ENCODE data around the gene SYCE3.
"Not testable (repeated sequence)": the region's sequence is repeated elsewhere in the genome, so short reads cannot be mapped to it uniquely, and the experiment has no call there.

SYCE3 gene

DNA sequence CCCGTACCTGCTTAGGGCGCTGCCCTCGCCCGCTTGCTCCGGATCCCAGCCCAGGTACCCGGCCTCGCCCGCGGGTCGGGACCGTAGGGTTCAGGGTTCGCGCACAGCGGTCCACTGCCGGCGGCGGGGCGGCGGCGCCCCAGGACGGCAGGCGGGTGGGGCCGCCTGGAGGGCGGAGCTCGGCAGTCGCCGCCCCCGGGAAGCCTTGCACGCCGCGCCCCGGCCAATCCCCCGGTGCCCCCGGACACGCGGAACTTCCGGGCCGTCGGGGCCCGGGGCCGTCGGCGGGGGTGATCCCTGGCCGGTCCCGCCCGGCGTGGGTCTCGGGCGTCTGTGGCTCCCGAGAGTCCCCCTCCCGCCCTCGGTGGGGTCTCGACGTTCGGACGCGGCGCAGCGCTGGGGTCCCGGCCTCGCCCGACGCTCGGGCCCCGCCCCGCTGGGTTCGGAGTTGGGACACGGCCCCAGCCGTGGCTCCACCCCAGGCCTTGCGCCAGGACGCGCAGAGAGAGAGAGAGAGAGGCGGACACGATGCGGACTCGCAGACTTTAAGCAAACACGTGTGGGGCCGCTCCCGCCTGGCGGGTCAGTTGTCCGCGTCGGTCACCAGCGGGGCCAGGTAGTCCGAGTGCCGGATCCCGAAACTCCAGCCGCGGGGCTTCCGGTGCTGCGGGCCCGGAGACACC, 32.7 kb downstream of the SYCE3 start, which contains the start of gene TYMP:
Gene TYMP, minus strand, starts transcription at position 116 of the 683 bp plus-strand sequence. CDS start 303 bp downstream, outside the sequence.
- DNase-seq = no peak

DNA sequence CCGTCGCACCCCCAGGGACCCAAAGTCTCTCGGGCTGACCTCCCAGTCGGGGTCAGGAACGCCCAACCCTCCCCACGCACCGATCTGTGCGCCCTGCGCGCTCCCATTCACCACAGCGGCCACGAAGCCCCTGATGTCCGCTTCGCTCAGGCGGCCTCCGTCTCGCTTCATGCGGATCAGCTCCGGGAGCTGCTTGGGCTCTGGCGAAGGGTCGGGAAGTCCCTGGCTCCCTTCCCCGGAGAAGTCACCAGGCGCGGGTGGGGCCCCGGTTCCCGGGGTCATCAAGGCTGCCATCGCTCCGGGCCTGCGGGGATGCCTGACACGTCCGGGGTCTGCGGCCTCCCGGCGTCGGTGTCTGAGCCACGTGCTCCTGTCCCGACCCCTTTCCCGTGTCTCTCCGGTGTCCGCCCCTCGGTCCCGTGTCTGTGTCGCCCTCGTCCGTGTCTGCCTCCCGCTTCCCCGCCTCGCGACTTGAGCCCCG, 33.3 kb downstream of the SYCE3 start:
- peak; percentile 44 for DNase-seq

DNA sequence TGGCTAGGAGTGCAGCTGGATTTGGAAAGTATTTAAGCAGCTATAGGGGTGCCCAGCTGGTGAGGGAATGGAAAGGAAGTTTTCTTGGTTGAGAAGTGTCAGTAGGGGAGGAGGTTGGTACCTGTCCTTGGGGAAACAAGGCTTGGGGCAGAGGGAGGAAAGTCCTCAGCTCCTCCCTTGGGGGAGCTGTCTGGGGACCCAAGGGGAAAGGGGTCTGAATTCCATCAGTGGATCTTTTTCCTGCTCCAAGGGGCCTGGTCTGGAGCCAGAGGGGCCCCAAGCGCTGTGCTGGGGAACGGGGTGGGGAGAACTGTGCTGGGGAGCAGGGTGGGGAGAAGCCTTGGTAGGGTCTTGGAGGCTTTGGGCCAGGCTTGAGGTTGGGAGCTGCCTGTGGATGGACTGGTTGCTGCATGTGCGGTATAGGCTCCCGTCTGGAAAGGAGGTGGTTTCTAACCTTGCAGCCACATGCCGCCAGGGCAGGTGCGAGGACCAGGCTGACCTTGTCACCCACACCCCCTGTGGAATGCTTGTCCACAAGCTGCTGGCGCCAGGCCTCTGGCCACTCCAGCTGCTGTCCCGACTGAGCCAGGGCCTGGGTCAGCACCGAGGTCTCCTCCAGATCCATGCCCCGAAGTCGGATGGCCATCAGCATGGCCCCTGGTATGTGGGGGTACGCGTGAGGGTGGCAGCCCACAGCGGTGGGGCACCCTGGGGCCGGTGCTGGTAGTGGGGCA, 33.9 kb downstream of the SYCE3 start:
- DNase-seq = no peak

DNA sequence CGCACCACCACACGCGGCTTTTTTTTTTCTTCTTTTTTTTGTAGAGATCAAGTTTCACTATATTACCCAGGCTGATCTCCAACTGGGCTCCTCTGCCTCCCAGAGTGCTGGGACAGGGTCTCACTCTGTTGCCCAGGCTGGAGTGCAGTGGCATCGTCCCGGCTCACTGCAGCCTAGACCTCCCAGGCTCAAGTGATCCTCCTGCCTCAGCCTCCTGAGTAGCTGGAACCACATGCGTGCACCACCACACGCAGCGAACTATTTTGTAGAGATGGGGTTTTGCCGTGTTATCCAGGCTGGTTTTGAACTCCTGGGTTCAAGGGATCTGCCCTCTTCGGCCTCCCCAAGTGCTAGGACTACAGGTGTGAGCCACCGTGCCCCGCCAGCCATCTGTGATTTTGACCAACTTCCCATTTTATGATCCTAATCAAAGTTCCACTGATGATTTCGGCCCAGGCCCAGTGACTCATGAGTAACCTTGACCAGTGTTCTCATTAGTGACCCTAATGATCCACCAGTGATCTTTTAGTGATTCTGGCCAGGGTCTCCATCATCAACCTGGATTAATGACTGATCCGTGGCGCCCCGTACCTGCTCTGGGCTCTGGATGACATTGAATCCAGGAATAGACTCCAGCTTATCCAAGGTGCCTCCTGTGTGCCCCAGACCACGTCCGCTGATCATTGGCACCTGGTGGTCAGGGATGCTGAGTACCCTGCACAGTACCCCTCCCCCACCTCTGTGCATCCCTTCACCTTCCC, 34.6 kb downstream of the SYCE3 start:
- no peak for DNase-seq

DNA sequence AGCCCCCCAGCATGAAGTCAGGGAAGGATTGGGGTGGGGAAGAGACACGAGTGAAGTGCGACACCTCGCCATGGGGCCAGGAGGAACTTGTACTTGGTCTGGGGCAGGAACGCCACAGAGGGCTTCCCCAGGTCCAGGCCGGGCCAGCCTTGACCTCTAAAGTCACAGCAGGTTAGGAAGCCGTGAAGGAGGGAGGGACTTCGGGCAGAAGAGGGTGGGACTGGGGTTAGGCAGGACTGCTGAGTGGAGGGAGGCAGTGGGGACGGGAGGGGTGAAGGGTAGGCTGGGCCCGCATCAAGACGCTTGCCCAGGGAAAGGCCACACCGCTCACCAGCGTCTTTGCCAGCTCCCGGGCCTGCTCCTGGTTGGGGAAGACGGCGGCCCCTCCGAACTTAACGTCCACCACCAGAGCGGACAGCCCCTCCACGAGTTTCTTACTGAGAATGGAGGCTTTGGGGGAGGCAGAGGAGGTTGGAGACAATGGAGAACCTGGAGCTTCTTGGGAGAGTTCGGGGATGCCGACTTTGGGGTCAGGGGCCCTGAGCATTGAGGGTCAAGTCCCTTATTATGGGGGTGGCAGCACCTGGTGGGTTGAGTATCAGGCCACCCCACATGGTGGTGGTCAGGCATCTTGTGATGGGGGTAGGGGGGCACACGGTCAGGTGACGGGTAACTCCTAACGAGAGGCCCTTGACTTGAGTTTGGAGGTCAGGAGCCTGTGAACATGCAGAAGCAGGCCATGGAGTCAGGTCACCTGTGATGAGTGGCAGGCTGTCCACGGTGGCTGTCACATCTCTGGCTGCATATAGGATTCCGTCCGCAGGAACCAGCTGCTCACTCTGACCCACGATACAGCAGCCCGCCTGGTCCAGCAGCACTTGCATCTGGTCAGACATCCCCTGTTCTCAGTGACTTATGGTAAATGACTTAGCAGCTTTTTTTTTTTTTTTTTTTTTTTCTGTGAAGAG, 35.6 kb downstream of the SYCE3 start:
- peak; percentile 60 for DNase-seq

DNA sequence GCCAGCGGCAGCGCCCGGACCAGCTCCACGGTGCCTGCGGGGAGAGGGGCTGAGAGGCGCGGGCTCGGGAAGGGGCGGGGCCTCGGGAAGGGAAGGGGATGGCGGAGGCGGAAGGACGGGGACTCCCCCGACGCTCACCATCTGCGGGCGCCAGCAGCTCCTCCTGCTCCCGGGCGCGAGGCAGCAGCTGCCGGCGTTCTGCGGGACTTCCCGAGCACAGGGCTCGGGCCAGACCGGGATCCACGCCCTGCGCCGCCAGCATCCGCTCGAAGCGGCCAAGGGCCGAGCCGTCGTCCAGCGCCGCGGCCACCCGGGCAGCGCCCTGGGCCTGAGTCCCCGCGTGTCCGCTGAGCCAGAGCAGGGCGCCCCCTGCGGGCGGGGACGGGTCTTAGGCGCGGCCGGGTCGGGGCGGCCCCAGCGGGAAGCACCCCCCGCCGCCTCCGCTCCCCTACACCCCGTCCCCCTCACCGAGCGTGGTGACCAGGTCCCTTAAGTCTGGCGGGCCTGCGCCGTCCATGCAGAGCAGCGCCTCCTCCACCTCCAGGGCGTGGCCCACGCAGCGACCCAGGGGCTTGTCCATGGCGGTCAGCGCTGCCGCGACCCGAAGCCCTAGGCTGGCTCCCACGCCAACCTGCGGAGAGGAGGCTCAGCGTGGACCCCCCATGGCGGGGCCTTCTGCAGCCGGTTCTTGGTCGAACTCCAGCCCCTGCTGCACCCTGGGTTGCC, 36.4 kb downstream of the SYCE3 start:
- DNase-seq = peak; percentile 88

DNA sequence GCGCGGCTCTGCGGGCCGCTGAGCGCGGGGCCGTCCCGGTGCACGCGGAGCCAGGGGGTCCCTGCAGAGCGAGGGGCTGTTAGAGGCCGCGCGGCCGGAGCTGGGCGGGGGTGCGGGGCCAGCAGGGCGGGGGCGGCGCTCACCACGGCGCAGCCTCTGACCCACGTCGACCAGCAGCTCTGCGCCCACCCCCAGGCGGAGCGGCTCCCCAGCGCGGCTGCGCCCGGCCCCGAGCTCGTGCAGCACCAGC, 36.9 kb downstream of the SYCE3 start:
- DNase-seq = no peak

DNA sequence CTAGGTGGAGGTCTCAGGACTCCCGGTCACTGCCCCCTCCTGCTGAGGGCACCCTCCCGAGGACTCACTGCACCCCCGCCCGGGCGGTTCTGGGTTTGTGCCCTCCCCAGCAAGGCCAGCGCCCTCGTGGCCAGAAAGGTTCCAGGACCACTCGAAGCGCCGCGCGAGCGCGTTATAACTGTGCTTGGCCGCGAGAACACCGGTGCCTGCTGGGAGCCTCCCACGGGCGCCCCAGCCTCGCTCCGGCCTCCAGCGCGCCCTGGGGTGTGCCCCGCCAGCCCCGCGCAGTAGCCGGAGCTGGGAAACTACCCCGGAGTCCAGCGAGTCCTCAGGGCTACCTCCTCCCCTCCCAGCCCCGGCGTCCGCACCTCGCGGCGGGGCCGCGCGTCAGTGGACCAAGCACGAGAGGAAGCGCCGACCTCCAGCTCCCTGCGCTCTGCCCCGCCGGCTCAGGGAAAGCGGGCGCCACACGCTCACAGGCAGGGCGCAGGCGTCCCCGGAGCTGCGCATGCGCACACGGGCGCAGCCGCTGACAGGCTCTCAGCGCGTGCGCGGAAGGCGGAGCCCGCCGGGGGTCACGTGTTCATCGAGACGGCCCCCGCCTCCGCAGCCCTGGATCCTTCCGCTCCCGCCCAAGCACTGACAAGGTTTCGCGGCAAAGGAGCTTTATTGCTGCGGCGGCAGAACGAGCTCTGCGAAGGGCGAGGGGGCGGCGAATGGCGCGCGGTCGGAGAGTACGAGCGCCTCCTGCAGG, 37.4 kb downstream of the SYCE3 start, which contains the start of gene SCO2:
Gene SCO2, minus strand, starts transcription at position 495 of the 754 bp plus-strand sequence. CDS start 1,187 bp downstream, outside the sequence.
- peak; percentile 96 for DNase-seq

DNA sequence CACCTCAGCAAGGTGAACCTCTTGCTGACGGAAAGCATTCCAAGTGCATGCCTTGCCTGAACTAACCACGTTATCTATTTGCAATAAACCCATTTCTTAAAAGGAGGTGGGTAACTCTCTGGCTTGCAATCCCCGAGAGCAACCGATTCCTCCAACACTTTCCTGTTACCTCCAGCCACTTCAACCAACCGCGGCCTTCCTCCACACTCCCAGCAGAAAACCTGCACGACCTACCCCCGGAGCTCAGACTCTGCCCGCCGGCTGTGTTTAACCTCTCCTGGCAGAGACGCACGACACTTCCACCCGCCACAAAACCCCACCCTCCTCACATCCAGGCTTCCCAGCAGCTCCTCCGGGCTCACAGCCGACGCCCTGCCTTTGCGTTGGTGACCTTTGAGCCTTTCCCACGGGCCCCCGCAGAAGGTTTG, 38.0 kb downstream of the SYCE3 start:
- DNase-seq = peak; percentile 60

DNA sequence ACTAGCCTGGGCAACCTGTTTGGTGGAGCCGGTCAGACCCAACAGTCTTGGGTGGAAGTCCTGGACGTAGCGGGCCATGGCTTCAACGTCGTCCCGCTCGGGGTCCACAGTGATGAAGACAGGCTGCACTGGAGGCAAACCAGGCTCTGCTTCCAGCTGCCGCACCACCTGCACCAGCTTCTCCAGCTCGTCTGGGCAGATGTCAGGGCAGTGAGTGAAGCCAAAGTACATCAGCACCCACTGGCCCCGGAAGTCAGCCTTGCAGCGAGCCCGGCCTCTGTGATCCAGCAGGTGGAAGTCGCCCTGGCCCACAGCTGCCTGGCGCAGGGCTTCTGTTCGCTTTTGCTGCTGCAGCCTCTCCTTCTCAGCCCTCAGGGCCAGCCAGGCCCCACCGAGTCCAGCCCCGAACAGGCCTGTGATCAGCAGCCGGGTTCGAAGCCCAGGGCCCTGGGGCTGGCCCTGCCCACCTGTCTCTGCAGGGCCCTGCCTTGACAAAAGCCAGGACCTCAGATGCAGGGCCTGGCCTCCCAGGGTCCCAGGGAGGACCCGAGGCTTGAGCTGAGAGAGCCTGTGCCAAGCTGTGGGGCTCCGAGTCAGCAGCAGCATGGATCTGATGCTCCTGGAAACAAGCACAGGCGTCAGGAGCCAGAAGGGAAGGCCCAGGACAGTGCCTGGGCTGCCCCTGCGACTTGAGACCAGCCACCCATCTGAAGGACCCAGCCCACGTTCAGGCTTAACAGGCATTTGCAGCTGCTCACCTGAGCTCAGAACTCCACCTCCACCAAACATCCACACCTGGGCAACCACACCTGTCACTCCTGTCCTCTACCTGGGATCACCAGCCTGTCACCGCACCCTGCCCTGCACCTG, 38.7 kb downstream of the SYCE3 start:
- DNase-seq = no peak

DNA sequence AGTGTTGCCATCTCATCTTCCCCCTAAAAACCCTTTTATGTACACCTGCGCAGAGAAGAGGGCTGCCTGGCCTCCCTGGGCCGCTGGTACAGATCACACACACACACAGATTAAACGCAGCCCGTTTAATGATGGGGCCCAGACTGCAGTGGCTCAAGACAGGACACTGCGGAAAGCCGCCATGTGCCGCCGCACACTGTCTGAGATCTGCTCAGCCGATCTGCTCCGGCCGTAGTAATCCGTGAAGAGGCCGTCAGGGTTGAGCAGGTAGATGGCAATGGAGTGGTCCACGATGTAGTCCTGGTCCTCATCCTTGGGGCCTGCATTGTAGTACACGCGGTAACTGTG, 39.3 kb downstream of the SYCE3 start:
- DNase-seq = no peak

DNA sequence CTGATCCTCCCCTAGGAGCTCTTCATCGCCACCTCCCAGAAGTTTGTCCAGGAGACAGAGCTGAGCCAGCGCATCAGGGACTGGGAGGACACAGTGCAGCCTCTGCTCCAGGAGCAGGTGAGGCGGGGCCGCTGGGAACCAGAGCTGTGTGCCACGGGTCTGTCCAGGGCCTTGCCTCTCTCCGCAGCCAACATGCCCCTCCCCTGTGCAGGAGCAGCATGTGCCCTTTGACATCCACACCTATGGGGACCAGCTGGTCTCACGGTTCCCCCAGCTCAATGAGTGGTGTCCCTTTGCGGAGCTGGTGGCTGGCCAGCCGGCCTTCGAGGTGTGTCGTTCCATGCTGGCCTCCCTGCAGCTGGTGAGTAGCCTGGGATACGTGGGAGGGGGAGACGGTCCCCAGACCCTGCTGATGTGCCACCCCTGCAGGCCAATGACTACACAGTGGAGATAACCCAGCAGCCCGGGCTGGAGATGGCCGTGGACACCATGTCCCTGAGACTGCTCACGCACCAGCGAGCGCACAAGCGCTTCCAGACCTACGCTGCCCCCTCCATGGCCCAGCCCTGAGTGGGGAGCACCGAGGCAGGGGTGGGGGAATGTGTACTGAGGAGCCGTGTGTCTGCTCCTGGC, 39.8 kb downstream of the SYCE3 start:
- no peak for DNase-seq

DNA sequence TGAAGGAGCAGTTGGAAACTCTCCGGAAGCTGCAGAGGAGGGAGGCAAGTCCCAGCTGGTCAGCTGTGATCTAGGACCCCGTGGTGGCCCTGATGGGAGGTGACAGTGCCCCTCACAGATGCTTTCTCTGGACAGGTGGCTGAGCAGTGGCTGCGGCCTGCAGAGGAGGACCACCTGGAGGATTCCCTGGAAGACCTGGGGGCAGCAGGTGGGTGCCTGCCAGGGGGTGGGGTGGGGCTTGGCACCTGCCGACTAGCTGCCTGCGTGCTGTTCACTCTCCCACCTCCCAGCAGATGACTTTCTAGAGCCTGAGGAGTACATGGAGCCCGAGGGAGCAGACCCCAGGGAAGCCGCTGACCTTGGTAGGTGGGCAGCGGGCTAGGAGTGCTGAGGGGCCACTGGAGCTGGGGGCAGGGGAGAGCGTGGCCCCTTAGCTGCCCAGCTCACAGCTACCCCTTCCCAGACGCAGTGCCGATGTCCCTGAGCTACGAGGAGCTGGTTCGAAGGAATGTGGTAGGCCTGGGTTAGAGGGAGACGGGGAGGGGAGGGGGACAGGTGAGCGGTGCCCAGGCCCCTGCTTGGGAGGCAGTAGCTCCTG, 40.4 kb downstream of the SYCE3 start:
- DNase-seq = no peak

DNA sequence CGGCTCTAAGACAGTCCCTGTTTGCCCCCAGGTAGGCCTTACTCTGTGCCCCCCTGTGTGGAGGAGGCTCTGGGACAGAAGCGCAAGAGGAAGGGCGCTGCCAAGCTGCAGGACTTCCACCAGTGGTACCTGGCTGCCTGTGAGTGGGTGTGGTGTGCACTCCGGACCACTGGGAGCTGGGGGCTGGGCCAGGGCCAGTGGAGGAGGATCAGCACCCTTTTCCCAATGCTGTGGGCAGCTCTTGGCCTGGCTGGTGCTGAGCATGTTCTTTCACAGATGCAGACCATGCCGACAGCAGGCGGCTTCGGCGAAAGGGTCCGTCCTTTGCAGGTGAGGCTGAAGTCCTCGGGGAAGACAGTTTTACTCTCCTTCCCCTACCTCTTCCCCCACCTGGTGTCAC, 41.0 kb downstream of the SYCE3 start:
- DNase-seq = no peak

DNA sequence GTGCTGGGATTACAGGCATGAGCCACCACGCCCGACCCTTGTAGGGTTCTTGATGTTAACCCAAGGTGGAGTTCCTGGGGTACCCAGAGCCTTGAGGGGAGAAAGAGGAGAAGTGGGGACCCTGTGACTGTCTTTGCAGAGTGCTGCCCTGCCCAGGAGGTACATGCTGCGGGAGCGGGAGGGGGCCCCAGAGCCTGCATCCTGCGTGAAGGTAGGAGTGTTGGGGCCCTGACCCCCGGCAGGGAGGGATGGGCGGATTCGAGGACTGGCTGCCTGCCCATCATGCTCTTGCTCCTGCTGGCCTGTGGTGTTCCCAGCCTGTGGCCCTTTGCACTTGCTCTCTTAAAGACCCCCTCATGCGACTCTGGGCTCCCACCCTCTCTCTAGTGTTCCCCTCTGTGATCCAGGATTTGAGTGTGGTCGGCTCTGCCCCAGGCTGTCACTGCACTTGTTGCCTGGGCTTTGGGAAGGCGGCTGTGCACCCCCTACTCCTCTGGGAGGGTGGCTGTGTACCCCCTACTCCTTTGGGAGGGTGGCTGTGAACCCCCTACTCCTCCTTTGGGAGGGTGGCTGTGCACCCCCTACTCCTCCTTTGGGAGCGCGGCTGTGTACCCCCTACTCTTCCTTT, 41.8 kb downstream of the SYCE3 start:
- no peak for DNase-seq

DNA sequence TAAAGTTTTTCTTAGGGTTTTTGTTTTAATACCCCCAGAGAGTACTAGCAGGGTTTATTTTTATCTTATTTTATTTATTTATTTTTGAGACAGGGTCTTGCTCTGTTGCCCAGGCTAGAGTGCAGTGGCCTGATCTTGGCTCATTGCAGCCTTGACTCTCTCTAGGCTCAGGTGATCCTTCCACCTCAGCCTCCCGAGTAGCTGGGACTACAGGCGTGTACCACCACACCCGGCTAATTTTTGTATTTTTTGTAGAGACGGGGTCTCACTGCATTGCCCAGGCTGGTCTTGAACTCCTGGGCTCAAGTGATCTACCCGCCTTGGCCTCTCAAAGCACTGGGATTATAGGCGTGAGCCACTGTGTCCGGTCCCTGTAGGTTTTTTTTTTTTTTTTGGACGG, 42.5 kb downstream of the SYCE3 start:
- DNase-seq = not testable (repeated sequence)

DNA sequence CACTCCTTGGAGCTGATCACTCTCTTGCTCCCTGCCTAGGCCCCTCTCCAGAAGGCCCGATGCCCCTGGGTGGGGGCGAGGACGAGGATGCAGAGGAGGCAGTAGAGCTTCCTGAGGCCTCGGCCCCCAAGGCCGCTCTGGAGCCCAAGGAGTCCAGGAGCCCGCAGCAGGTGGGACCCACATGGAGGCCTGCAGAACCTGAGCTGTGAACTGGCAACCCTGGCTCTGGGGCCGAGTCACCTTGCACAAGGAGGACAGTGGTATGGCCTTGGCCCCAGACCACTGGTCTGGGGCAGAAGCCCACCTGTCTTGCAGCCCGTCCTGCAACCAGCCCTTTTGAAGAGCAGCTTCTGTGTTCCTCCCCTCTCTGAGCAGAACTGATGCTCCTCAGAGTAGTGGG, 43.6 kb downstream of the SYCE3 start:
- DNase-seq = no peak

DNA sequence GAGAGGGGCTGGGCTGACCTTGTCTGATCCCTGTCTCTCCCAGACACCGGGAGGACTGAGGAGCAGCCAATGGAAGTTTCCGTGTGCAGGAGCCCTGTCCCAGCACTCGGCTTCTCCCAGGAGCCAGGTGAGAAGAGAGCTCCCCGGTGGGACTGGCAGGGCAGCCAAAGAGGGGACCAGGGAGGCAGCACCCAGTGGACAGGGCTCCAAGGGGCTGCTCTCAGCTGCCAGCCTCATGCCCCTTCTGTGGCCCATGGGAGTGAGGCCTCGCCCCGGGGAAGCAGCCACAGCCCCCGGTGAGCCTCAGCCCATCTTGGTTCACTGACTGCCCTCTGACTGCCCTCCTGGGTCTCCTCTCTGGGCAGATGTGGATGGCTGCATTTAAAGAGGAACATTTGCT, 44.1 kb downstream of the SYCE3 start:
- DNase-seq = no peak

Data from NCI-H82 (cell line).